WTC11 (cell line): Measurements from ENCODE around the gene LHFPL2. TPM values are rescaled to one million over a fixed set of nuclear protein-coding genes. Genes with fewer than 3 reads are reported as not detected.

Source experiments
- ATAC-seq: fragments of 200-7000 bp; cut with Tn5 transposase; 2 replicates; pipeline ENCODE4 v1.10.0; 2021; ENCODE audit warnings: mild to moderate bottlenecking, moderate library complexity
- CTCF ChIA-PET: fragments of 300-600 bp; sonication (Branson Sonifier 250); formaldehyde crosslinking; loops from one replicate; lab custom pipeline; 2021; ENCODE audit warnings: antibody characterized with exemption; lab: Charles Lee
- POLR2A ChIA-PET: fragments of 350-600 bp; sonication (Branson Sonifier 250); formaldehyde crosslinking; loops from one replicate; lab custom pipeline; 2021; ENCODE audit warnings: antibody characterized with exemption; lab: Charles Lee
- DNase-seq: peaks from one replicate; pipeline ENCODE4 v3.0.0; 2021; ENCODE audit warnings: low spot score
- H3K27ac Mint-ChIP-seq: 2 replicates; pipeline ENCODE4 v1.8.0; 2021; ENCODE audit warnings: mixed read lengths
- H3K27me3 Mint-ChIP-seq: 2 replicates; pipeline ENCODE4 v1.8.0; 2021; ENCODE audit warnings: low read depth, mild to moderate bottlenecking, moderate library complexity, mixed read lengths
- H3K36me3 Mint-ChIP-seq: 2 replicates; pipeline ENCODE4 v1.8.0; 2021; ENCODE audit warnings: mixed read lengths
- H3K4me1 Mint-ChIP-seq: 2 replicates; pipeline ENCODE4 v1.8.0; 2022; ENCODE audit warnings: mixed read lengths
- H3K4me3 Mint-ChIP-seq: 2 replicates; pipeline ENCODE4 v1.8.0; 2021; ENCODE audit warnings: mild to moderate bottlenecking, moderate library complexity, mixed read lengths
- H3K9me3 Mint-ChIP-seq: 2 replicates; pipeline ENCODE4 v1.8.0; 2021; ENCODE audit warnings: mixed read lengths
- ESRRA ChIP-seq: sonication (generic); formaldehyde crosslinking; IDR thresholded peaks from 2 replicates; pipeline ENCODE4 v1.8.1; 2022; ENCODE audit warnings: mild to moderate bottlenecking, missing genetic modification reagents, borderline replicate concordance
- FOXK1 ChIP-seq: sonication (generic); formaldehyde crosslinking; IDR thresholded peaks from 2 replicates; pipeline ENCODE4 v1.8.0; 2022; ENCODE audit warnings: mild to moderate bottlenecking, moderate library complexity, missing genetic modification reagents
- KAT7 ChIP-seq: sonication (generic); formaldehyde crosslinking; IDR thresholded peaks from 2 replicates; pipeline ENCODE4 v1.8.1; 2023; ENCODE audit warnings: missing genetic modification reagents, mild to moderate bottlenecking, borderline replicate concordance
- NFATC4 ChIP-seq: fragments of 250-450 bp; sonication (Bioruptor Pico); IDR thresholded peaks from 2 replicates; pipeline ENCODE4 v1.9.0; 2021; ENCODE audit warnings: mild to moderate bottlenecking
- NFE2L1 ChIP-seq: sonication (generic); formaldehyde crosslinking; IDR thresholded peaks from 2 replicates; pipeline ENCODE4 v1.8.1; 2023; ENCODE audit warnings: missing genetic modification reagents
- NR2C2 ChIP-seq: sonication (generic); formaldehyde crosslinking; IDR thresholded peaks from 2 replicates; pipeline ENCODE4 v1.8.0; 2022; ENCODE audit warnings: mild to moderate bottlenecking, missing genetic modification reagents
- NR3C1 ChIP-seq: sonication (generic); formaldehyde crosslinking; conservative IDR thresholded peaks from 2 replicates; pipeline ENCODE4 v1.8.1; 2023; ENCODE audit warnings: low read depth, mild to moderate bottlenecking, missing genetic modification reagents
- PRRX2 ChIP-seq: fragments of 250-450 bp; sonication (Bioruptor Pico); IDR thresholded peaks from 2 replicates; pipeline ENCODE4 v1.8.0; 2021; ENCODE audit warnings: mild to moderate bottlenecking
- RORB ChIP-seq: fragments of 250-450 bp; sonication (Bioruptor Pico); IDR thresholded peaks from 2 replicates; pipeline ENCODE4 v1.9.0; 2021; ENCODE audit warnings: mild to moderate bottlenecking
- SP1 ChIP-seq: sonication (generic); formaldehyde crosslinking; conservative IDR thresholded peaks from 2 replicates; pipeline ENCODE4 v1.8.1; 2022; ENCODE audit warnings: missing genetic modification reagents
- TP53 ChIP-seq: sonication (generic); formaldehyde crosslinking; IDR thresholded peaks from 2 replicates; pipeline ENCODE4 v1.8.1; 2023; ENCODE audit warnings: mild to moderate bottlenecking, missing genetic modification reagents
- ZNF138 ChIP-seq: sonication (generic); formaldehyde crosslinking; conservative IDR thresholded peaks from 2 replicates; pipeline ENCODE4 v1.8.1; 2022; ENCODE audit warnings: mild to moderate bottlenecking, moderate library complexity, missing genetic modification reagents
- ZNF423 ChIP-seq: fragments of 250-450 bp; sonication (Bioruptor Pico); IDR thresholded peaks from 2 replicates; pipeline ENCODE4 v2.1.2; 2022; ENCODE audit warnings: mild to moderate bottlenecking, moderate library complexity
- ZNF671 ChIP-seq: fragments of 250-450 bp; sonication (Bioruptor Pico); IDR thresholded peaks from 2 replicates; pipeline ENCODE4 v1.8.0; 2021; ENCODE audit warnings: mild to moderate bottlenecking
- total RNA-seq: library from RNA; stranded (reverse); gene quantifications from 3 replicates; pipeline ENCODE4 v1.2.3, GENCODE V29; 2021
- TF ChIP-seq, protein P1 (sequence below): sonication (generic); formaldehyde crosslinking; IDR thresholded peaks from 2 replicates; pipeline ENCODE4 v1.8.0; 2022; ENCODE audit warnings: mild to moderate bottlenecking, missing genetic modification reagents
- TF ChIP-seq, protein P2 (sequence below): sonication (generic); formaldehyde crosslinking; IDR thresholded peaks from 2 replicates; pipeline ENCODE4 v1.8.0; 2022; ENCODE audit warnings: mild to moderate bottlenecking, missing genetic modification reagents
- TF ChIP-seq, protein P3 (sequence below): sonication (generic); formaldehyde crosslinking; conservative IDR thresholded peaks from 2 replicates; pipeline ENCODE4 v1.8.1; 2022; ENCODE audit warnings: mild to moderate bottlenecking, missing genetic modification reagents
- TF ChIP-seq, protein P4 (sequence below): fragments of 200-600 bp; IDR thresholded peaks from 2 replicates; pipeline ENCODE4 v1.8.0; 2022; ENCODE audit warnings: antibody characterized with exemption

LHFPL2 gene
- total RNA-seq, 1 experiment from 2014 or later, result 40.6 TPM

DNA sequence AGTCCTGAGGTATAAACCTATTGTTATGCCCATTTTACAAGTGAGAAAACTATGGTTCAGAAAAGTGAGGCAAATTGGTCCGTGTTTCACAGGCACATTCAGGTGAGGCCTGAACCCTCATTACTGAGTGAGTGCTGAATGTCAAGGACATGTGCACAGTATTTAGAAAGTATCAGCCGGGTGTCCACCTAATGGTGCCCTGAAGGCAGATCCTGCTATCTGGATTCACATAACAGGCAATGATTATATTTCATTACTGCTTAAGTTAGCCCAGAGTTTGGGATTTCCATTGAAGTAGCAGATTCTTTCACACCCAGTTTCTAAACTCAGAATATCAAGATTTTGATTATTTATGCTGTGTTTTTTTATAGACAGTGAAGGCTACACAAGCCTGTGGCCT is 142.7 kb downstream of the LHFPL2 start (continued):
- TF ChIP-seq FOXK1 (CRISPR knock-in tag) (no peak), NR2C2 (no peak), ESRRA (no peak)
- TF ChIP-seq, protein P1, sequence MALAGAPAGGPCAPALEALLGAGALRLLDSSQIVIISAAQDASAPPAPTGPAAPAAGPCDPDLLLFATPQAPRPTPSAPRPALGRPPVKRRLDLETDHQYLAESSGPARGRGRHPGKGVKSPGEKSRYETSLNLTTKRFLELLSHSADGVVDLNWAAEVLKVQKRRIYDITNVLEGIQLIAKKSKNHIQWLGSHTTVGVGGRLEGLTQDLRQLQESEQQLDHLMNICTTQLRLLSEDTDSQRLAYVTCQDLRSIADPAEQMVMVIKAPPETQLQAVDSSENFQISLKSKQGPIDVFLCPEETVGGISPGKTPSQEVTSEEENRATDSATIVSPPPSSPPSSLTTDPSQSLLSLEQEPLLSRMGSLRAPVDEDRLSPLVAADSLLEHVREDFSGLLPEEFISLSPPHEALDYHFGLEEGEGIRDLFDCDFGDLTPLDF (CRISPR knock-in tag), result no peak
- TF ChIP-seq, all 79 proteins: peak for 0

DNA sequence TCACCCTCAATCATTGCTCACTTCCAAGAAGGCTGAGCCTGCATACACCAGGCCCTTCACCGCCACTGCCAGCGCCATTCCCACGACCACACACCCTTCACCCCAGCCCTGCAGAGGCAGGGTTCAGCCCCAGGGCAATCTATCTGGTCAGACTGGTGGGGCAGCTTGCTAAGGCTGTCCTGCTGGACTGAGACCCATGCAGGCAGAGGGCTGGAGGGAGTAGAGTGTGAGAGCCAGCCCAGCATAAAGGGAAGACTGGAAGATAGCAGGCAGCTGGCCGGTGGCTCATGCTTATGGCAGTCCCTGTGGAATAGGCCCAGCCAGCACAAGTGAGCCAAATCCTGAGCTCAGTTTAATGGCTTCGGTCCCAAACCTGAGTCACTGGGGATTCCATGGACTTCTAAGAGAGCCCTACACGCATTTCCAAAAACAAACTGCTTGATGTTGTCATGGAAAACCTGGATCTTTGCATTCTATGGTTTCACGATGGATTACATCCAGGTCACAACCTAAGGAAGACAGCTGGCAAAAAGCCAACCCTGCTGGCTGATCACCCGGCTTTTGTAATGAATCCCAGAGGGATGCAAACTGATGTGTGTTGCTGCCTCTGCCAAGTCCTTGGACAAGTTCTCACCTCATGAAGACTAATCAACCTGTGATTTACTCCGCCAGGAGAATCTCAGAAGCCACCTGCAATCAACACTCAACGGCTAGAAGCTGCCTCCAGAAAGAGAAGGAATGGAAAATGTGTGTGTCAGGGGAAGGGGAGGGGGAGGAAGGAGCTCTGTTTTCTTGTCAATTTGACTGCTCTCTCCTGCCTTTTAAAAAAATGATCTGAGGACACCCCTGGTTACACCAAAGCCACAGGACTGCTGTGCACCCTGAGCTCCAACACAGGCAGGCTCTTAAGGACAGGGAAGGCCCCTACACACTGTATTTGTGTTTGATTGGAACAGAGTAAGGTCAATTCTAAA is 143.6 kb downstream of the LHFPL2 start:
- H3K27me3 Mint-ChIP-seq, result no peaks in the 10 kb centered on the region
- peaks cover 74% of the 10 kb centered on the region for H3K4me1 Mint-ChIP-seq
- H3K4me3 Mint-ChIP-seq, result no peak overlapping the region
- ATAC-seq, result peak; percentile 60
- peak overlapping the region; percentile 89 for H3K27ac Mint-ChIP-seq
- TF ChIP-seq NFATC4 (CRISPR knock-in tag), result no peak
- no peak for TF ChIP-seq ZNF671 (CRISPR knock-in tag)
- no peak for TF ChIP-seq NFE2L1 (CRISPR knock-in tag)
- TF ChIP-seq, protein P2, sequence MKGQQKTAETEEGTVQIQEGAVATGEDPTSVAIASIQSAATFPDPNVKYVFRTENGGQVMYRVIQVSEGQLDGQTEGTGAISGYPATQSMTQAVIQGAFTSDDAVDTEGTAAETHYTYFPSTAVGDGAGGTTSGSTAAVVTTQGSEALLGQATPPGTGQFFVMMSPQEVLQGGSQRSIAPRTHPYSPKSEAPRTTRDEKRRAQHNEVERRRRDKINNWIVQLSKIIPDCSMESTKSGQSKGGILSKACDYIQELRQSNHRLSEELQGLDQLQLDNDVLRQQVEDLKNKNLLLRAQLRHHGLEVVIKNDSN, result no peak
- TF ChIP-seq, protein P3, sequence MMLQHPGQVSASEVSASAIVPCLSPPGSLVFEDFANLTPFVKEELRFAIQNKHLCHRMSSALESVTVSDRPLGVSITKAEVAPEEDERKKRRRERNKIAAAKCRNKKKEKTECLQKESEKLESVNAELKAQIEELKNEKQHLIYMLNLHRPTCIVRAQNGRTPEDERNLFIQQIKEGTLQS, result no peak
- no peak for TF ChIP-seq ZNF423 (CRISPR knock-in tag)
- TF ChIP-seq, protein P1 (CRISPR knock-in tag), result no peak
- no peak for TF ChIP-seq TP53 (CRISPR knock-in tag)
- TF ChIP-seq KAT7, result no peak
- no peak for TF ChIP-seq ZNF138 (CRISPR knock-in tag)
- no peak for TF ChIP-seq SP1
- ChIA-PET POLR2A (interaction anchor here (0.6 to 1.5 kb wide), 2 partner anchors 29 to 145 kb away, joined by 3 read pairs; partner anchors contain the start of gene SCAMP1), CTCF (interaction anchor here (0.8 to 1.4 kb wide), 2 partner anchors 23 to 28 kb away, joined by 3 to 7 read pairs; no protein-coding TSS in a partner anchor)
- DNase-seq, result no peak
- H3K36me3 Mint-ChIP-seq, result no peaks in the 10 kb centered on the region
- H3K9me3 Mint-ChIP-seq, result no peaks in the 10 kb centered on the region

DNA sequence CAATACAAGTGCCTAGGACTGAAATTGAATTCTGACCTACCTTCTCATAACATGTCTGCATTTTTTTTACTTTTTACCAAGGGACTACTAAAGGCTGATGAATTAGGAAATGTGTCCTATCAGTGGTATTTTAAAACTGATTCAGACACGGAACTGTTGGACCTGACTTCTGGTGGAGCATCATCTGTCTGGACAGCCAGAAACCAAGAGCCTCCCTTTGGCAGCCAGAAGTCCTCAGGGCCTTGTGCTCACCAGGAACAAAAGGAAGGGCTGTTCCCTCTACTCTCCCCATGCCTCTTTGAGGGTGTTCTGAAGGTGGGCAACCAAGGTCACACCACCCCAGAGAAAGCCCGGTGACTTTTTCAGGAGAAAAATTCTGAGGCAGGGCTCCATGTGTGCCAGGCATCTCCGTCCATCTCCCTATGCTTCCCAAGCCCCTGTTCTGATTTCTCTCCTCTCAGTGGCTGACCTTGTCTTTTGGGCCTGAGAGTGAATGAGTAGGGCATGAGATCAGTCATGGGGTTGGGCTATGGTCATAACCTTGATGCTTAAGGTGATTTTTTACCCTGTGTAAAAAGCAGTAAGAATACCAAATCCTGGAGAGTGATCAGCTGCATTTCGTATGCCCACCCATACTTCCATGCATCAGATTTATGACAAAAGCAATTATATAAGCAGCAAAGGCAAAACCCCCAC is 144.5 kb downstream of the LHFPL2 start:
- no peak for TF ChIP-seq RORB
- TF ChIP-seq NR3C1 (CRISPR knock-in tag), result no peak
- TF ChIP-seq PRRX2 (CRISPR knock-in tag), result no peak
- TF ChIP-seq, protein P4, sequence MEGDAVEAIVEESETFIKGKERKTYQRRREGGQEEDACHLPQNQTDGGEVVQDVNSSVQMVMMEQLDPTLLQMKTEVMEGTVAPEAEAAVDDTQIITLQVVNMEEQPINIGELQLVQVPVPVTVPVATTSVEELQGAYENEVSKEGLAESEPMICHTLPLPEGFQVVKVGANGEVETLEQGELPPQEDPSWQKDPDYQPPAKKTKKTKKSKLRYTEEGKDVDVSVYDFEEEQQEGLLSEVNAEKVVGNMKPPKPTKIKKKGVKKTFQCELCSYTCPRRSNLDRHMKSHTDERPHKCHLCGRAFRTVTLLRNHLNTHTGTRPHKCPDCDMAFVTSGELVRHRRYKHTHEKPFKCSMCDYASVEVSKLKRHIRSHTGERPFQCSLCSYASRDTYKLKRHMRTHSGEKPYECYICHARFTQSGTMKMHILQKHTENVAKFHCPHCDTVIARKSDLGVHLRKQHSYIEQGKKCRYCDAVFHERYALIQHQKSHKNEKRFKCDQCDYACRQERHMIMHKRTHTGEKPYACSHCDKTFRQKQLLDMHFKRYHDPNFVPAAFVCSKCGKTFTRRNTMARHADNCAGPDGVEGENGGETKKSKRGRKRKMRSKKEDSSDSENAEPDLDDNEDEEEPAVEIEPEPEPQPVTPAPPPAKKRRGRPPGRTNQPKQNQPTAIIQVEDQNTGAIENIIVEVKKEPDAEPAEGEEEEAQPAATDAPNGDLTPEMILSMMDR, result no peak
- peaks cover 75% of the 10 kb centered on the region for H3K4me1 Mint-ChIP-seq
- POLR2A ChIA-PET, result interaction anchor here (1.5 kb wide), 1 partner anchor 144 kb away, joined by 3 read pairs; the partner anchor contains the start of gene SCAMP1
- no peaks in the 10 kb centered on the region for H3K36me3 Mint-ChIP-seq
- H3K27ac Mint-ChIP-seq, result peak overlapping the region; percentile 23; the same call in 1 of the 2 replicates
- H3K27me3 Mint-ChIP-seq, result no peaks in the 10 kb centered on the region
- H3K4me3 Mint-ChIP-seq, result no peak overlapping the region
- no peak for ATAC-seq
- CTCF ChIA-PET, result interaction anchor here (1.4 kb wide), 1 partner anchor 29 kb away, joined by 7 read pairs; no protein-coding TSS in a partner anchor
- no peaks in the 10 kb centered on the region for H3K9me3 Mint-ChIP-seq
- no peak for DNase-seq
